Stimulated activated CD4-positive, alpha-beta T cell treated with anti-CD3 and anti-CD28 coated beads, Interleukin-4, amount 100 ng/mL, for 4 hours (primary cell): ENCODE measurements around the gene COL11A2.

ENCODE experiments used
- DNase-seq, 2 experiments: peaks; one replicate each; pipeline ENCODE4 v3.0.0-alpha.2; 2020

Gene COL11A2

DNA sequence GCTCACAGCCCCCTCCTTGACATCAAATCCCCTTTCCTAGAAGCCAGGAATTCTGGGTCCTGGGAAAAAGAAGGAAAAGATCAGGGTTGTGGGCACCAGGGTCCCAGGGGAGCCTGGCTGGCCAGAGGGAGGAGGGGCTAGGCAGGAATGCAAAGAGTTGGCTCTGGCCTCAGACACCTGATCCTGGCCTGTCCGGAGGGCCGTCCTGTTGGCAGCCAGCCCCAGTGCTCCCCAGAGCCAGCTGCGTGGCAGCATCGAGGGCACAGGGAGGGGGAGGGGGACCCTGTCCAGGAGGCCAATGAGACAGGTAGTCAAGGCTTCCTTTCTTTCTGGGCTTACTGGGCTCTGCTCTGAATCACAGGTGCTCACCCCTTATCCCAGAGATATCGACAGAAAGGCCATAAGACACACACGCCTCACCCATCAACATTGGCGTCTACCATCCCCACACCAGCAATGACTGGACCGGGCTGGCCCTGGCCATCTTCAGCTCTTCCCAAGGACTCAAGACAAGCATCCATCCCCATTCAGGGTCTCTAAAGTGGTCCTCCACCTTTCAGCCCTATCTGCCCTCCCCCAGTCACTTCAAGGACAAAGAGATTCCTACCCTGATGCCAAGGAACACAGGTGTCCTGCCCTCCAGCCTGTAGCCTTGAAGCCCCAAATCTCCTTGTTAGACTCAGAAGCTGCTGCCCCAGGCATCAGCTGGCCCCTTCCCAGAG lies 723 bp downstream of the COL11A2 start:
- DNase-seq = no peak

DNA sequence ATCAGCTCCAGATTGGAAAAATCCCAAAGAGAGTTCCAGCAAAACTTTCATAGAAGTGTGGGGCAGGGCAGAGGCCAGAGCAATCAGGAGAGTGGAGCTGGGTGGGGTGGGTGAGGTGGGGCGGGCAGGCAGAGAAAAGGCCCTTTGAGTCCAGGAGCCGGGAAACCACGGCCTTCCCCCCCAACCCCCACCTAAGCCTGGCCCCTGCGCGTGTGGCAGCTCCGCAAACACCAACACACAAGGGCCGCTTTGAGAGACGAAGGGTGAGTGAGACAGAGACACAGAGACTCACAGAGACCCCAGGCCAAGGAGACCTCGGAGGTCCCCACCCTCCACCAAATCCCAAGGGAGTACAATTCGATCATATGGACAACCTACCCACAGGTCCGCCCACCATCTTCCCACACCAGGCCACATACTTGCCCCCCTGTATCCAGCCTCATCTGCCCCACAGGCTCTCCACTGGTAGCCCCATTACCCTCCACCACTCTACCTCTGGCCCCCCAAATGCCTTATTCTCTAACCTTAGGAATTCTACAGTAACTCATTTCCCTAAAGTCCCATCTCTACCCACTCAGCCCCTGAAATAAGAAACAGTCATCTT lies 1.7 kb downstream of the COL11A2 start:
- no peak for DNase-seq

DNA sequence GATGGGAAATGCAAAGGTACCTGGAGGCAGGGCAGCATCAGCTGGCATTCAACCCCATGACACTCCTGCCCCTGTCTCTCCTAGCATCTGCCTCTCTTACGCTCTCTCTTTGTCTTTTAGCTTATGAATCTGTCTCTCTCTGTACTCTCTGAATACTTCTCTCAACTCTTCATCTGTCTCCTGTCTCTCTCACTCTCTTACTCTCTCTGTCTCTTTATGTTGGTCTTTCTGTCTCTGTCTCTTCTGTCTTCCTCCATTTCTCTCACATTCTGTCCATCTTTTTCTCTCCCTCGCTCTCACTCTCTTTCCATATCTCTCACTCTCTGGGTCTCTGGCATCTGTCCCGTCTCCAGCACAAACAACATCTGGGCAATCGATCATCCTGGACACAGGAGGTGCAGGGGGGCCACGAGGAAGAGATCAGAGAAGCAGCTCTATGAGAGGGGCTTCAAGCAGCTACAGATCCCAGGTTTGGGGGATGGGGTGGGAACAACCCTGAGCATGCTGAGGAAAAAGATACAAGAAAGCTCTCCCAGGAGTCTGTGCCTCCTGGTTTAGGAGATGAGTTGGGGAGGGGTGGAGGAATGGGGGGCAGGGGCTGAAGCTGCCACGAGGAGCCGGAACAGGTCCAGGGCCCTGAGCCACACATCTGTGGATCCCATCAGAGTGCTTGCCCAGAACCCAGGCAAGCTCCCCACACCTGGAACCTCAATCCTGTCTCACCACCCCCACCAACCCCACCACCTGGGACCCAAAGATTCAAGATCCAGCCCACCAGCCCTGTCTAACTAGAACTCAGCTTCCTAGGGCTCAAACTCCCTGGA lies 2.4 kb downstream of the COL11A2 start:
- no peak for DNase-seq

GRCh38 chr6:33189164-33189563 lies 3.1 kb downstream of the COL11A2 start:
- no peak for DNase-seq

DNA sequence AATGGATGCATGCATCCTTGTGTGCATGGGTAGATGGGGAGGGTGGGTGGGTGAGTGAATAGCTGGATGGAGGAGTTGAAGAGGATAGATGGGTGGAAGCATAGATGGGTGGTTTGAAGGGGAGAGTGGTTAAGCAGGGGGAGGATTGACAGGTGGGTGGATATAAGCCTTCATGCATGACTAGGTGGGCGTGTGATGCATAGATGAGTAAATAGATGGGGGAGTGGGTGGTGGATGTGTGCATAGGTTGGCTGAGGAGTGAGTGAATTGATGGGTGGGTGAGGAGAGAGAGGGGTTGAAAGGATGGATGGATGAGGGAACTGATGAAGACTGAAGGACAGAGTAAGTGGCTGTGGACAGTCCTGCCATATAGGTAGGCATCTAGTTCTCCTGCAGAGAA lies 4.5 kb downstream of the COL11A2 start:
- DNase-seq = no peak

DNA sequence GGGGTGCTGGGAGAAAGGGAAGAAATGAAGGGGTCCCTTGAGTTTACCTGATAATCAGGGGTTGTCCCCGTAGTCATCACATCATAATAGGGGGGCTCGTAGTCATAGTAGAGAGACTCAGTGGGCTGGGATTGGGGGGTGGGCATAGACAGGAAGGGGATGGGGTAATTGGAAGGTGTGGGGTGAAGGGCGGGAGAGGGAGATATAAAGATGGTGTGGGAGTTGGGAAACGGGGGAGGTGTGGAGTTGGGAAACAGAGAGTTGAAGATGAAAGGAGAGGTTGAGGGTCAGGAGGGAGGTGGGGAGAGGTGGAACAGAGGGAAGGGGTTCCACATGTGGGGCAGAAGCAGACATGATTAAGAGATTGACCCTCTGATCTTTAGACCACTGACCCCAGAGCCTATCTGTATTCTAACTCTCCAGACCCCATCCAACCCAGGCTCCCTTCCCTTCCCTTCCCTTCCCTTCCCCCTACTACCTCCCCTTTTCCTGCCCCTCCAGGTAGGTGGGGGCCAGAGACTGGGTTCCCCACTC lies 6.5 kb downstream of the COL11A2 start:
- DNase-seq = no peak

DNA sequence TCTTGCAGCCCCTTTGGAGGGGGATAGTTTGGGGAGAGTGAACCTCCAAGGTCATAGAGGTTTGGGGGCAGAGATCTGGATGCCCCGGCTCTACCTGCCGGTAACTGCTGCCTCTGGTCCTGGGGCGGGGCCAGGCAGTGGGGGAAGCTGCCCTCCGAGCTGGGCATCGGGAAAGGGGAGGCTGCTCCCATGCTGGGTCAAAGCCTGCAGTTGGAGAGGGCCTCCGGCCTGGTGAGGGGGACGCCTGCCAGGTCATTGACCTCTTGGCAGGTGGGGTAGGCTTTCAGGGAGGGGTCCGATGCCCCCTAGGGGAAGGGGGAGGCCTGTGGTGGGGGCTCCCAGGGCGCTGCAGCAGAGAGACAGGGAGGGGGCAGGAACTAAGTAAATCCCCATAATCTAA lies 7.1 kb downstream of the COL11A2 start:
- no peak for DNase-seq

DNA sequence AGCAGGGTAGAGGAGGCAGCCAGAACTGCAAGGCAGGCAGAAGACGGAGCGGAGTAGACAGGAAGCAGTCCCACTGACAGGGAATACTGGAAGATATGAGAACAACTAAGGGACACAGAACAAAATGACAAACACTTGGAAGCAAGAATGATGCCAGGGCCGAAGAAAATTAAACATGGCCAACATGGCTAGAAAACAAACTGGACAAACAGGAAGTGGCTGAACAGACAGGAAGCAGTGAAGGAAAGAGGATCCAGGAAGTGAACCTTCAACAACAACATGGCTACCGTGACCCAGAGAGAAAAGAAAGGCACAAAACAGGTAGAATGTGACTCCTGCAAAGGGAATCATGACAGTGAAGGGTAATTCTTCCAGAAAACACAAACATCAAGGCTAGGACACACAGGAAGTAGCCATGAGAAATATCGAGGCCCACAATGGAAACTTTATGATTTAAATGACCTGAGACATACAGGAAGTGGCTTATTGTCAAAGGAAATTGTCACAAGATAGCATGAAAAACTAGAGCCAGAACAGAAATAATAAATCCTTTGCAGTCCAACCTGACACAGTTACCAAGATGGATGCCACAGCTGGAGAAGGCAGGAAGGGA lies 9.1 kb downstream of the COL11A2 start:
- DNase-seq = no peak

GRCh38 chr6:33181141-33181540 lies 11.1 kb downstream of the COL11A2 start:
- DNase-seq = no peak

- DNase-seq = no peak
Measured at GRCh38 chr6:33178755-33179475, 13.4 kb downstream of the COL11A2 start.

DNA sequence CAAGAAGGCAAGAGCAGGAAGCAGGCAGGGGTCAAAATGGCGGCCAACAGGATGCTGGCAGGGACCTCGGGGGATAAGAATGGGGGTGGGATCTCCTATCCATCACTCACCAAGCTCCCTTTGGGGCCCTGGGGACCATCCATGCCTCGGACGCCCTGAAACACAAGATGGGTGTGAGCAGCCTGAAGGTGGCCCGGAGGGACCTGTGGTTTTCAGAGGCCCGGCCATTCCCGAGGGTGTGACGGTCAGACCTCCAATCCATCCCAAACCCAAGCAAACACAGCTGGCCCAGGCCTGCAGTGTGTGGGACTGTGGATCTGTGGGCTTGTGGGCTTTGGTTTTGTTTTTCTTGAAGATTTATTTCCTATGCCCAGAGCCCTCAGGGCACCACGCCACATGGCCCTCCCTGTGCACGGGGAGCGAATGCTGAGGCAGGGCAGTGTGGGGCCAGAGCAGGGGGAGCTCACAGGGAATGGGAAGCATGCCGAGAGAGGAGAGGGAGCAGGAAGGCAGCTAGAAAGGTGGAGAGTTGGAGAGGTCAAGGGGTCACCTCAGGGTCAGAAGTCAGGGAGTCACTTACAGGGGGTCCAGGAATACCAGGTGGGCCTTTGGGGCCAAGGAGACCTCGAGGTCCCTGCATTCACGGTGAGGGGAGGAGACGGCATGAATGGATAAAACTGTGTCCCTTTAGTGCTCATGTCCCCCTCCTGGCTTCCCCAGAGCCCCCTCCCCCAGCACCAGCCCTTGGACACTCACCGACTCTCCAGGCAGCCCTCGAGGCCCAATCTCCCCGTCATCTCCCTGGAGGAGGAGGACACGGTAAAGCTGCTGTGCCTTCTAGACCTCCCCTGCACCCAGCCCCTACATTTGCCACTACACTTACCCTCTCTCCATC lies 14.5 kb downstream of the COL11A2 start:
- DNase-seq = no peak

DNA sequence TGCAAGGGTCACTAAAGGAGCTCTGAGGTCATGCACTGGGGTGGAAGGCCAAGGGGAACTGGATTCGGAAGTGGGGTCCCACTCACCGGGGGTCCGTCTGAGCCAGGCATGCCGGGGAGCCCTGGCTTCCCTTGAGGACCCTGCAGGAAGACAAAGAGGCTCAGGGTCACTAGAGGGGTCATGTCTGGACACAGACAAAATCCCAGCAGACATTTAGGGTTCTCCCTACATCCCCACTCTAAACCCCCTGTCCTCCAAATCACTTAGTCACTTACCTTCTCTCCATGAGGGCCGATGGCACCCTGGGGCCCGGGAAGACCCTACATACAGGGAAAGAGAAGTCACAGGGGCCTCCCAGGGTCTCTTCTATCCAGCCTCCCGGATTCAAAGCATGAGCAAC lies 15.4 kb downstream of the COL11A2 start:
- no peak for DNase-seq

DNA sequence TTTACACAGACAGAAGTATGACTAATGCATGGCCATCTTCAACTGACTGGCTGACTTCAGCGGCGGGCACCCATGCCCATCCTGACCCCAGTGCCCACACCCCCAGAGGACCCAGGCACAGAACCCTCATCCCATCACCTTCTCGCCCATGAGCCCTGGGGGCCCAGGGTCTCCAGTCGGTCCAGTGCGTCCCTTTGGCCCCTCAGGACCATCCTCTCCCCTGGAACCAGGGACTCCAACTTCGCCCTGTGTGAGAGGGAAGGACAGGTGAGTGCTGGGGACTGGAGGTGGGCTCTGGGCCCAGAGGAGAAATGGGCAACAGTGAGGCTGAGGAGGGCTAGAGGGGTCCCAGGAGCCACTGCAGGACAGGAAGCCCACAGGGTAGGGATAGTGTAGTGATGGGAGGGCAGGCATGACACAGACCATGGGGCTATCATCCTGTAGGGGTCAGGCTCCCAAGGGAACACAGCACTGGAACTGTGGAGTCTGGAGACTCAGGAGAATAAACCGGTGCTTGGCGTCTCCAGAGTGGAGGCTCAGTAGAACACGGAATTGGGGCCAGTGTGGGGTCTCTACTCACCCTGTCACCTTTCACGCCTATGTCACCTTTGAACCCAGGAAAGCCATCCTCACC lies 16.7 kb downstream of the COL11A2 start:
- no peak for DNase-seq

- no peak for DNase-seq
Measured at GRCh38 chr6:33174784-33175183, 17.5 kb downstream of the COL11A2 start.

DNA sequence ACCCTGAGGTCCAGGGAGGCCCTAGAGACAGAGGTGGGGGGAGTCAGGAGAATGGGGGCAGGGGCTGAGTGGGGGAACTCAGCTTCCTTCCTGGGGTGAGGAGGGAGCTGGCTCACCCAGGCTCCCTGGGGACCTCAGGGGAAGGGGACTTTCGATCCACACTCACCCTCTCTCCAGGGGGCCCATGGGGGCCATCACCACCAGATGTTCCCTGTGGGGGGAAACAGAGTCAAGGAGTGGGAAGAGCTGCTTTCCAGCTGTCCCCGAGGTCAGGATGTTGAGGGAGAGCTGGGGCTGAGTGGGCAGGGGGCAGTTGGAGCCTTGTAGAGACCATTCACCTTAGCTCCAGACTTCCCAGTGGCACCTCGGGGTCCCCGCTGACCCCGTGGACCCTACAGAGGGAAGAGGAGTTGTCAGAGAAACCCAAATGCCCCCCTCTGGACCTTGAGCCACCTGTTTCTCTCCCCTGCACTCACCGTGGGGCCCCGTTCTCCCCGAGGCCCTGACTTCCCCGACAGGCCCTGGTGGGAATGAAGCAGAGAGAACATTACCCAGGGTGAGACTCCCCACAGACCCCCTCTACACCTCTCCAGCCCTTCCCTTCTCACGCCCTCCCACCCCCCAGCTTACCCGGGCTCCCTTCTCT lies 18.6 kb downstream of the COL11A2 start:
- no peak for DNase-seq

DNA sequence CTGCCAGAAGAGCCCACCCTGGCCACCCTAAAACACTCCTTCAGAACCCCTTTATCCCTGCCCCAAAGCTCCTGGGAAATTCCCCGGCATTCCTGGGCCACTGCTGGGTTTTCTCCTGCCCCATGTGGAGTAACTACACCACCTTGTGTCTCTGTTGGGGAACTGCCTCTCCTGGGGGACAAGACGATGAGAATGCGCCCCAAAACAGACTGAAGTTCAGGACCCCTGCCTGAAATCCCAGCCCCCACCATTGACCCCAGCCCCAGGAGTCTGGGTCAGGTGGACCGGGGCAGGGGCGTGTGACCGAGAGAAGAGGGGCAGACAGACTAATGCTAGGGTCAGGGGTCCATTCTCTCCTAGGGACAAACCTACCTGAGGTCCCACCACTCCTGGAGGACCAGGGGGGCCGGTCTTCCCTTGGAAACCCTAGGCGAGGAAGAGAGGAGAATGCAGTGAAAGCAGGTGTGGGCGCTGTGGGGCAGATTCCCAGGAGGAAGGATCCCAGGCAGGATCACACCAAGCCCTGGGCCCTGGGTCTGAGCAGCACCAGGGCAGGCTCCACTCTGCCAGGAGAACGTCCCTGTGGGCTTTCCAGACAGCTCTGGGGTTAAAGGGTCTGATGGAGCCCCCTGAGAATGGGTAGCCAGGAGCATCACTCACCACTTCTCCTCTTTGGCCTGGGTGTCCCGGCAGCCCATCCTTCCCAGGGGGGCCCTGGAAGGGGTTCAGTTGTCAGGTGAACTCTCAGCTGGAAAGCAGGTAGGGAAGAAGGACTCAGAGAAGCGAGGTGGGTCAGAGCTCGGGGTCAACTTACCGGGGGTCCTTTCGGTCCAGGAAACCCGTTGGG lies 19.4 kb downstream of the COL11A2 start:
- no peak for DNase-seq

- DNase-seq = no peak
Measured at GRCh38 chr6:33171880-33172687, 20.2 kb downstream of the COL11A2 start.

GRCh38 chr6:33171016-33171879 lies 21.0 kb downstream of the COL11A2 start:
- no peak for DNase-seq
